Stomach (tissue), 9 donors: ENCODE data around the gene TOM1. TPM values are rescaled to one million over a fixed set of nuclear protein-coding genes. Genes with fewer than 3 reads are reported as not detected.

Experiments
- DNase-seq, 2 donors: peaks; one replicate each; pipeline versions ENCODE4 v3.0.0 to v3.0.0-alpha.2; 2013 to 2019
- H3K27ac ChIP-seq, 5 donors: fragments of 200-600 bp in 4 of 5; sonication (generic) in 4 of 5; one replicate each; pipeline ENCODE4 v1.5.1; 2013 to 2019; ENCODE audit warnings: mild to moderate bottlenecking in 1 of 5, moderate library complexity in 1 of 5
- H3K27me3 ChIP-seq, 3 donors: fragments of 200-600 bp; sonication (generic); one replicate each; pipeline ENCODE4 v1.5.1; 2017 to 2019; ENCODE audit warnings: mixed run types in 1 of 3
- H3K36me3 ChIP-seq, 4 donors: fragments of 200-600 bp; sonication (generic); 1 replicate in 3 of 4; 2 replicates in 1 of 4; pipeline ENCODE4 v1.5.1; 2016 to 2019
- H3K4me1 ChIP-seq, 4 donors: fragments of 200-600 bp; sonication (generic); one replicate each; pipeline ENCODE4 v1.5.1; 2016 to 2019
- H3K4me3 ChIP-seq, 4 donors: fragments of 200-600 bp; sonication (generic) in 3 of 4; one replicate each; pipeline ENCODE4 v1.5.1; 2016 to 2019; ENCODE audit warnings: mild to moderate bottlenecking in 1 of 4
- H3K9me3 ChIP-seq, 4 donors: fragments of 200-600 bp; sonication (generic); one replicate each; pipeline ENCODE4 v1.5.1; 2016 to 2019
- EP300 ChIP-seq: sonication (generic); formaldehyde crosslinking; IDR thresholded peaks from one replicate; pipeline ENCODE4 v1.6.1; 2017; ENCODE audit warnings: antibody characterized with exemption
- POLR2A ChIP-seq, 4 donors: fragments of 450-650 bp; IDR thresholded peaks; one replicate each; pipeline ENCODE4 v1.6.1; 2016; ENCODE audit warnings: antibody characterized with exemption in 4 of 4, control low read depth in 2 of 4, mild to moderate bottlenecking in 1 of 4, moderate library complexity in 1 of 4
- POLR2AphosphoS5 ChIP-seq, 3 donors: sonication (generic); formaldehyde crosslinking; IDR thresholded peaks; one replicate each; pipeline ENCODE4 v1.6.1; 2016; ENCODE audit warnings: antibody characterized with exemption in 3 of 3
- WGBS, 5 donors: extraction: QIAGEN DNeasy Blood & Tissue Kit in 3 of 5; methylation state at CpG; one replicate each; pipeline versions ENCODE4 v1.1.5 to v1.1.7; 2013 to 2018; 5-methylcytosine and 5-hydroxymethylcytosine counted together
- intact Hi-C: fragments of 100-400 bp; cut with DNase I; formaldehyde crosslinking; loops from one replicate; pipeline ENCODE4 v1.15.1; 2023; ENCODE audit warnings: low total_unique reads
- polyA plus RNA-seq, 3 donors: library from polyadenylated mRNA; stranded (reverse); fragments of 200-250 nt; gene quantifications; one replicate each; pipeline ENCODE4 v1.2.3, GENCODE V29; 2013
- total RNA-seq, 5 donors: library from RNA; depleted of rRNA; stranded (reverse); fragments of >200 nt; gene quantifications; one replicate each; pipeline versions ENCODE4 v1.1.0 to v1.2.3, GENCODE V29; 2014 to 2016
- TF ChIP-seq, protein P1 (sequence below), 7 experiments: fragments of 450-650 bp in 4 of 7; fragments of 200-600 bp in 3 of 7; sonication (generic) in 3 of 7; IDR thresholded peaks; one replicate each; pipeline ENCODE4 v1.5.1; 2016 to 2019; ENCODE audit warnings: antibody characterized with exemption in 7 of 7, control low read depth in 2 of 7, mild to moderate bottlenecking in 1 of 7
- donor health status: healthy with polysubstance abuse.
- donor health status: Bipolar disorder and iron deficiency.
- donor health status: healthy.

TOM1 gene
- total and polyA plus RNA-seq, 8 donors, result 17.3 to 150 (median 40.5) TPM

DNA sequence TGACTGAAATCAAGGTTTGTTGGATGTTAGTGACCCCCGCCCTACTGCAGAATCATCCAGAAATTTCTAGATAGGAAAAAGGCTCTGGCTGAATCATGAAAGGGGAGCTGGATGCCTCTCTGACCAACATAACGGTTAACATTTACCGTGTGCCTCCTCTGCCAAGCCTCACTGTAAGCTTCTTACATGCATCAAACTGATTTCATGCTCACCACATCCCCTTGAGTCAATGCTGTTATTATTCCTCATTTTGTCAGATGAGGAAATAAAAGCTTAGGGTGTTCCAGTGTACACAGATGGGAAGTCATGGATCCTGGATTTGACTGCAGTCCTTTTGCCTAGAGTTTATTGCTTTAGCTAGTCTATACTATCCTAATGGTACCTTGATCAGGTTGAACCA is 75.3 kb downstream of the TOM1 start:
- Histone ChIP-seq H3K4me1 (peaks cover 15 to 52% (median 34%) of the 10 kb centered on the region in 4 donors), H3K27me3 (no peaks in the 10 kb centered on the region), H3K4me3 (no peak overlapping the region), H3K36me3 (no peaks in the 10 kb centered on the region), H3K27ac (peak overlapping the region in 1 of 5 donors; percentile 25), H3K9me3 (no peaks in the 10 kb centered on the region)
- no peak for DNase-seq
- intact Hi-C loops, result no loop called here
- 71 to 93% (median 83%) methylated on average over 3 of the region's 3 CpGs for WGBS, 5 donors
- no peak for TF ChIP-seq EP300
- TF ChIP-seq, protein P1, sequence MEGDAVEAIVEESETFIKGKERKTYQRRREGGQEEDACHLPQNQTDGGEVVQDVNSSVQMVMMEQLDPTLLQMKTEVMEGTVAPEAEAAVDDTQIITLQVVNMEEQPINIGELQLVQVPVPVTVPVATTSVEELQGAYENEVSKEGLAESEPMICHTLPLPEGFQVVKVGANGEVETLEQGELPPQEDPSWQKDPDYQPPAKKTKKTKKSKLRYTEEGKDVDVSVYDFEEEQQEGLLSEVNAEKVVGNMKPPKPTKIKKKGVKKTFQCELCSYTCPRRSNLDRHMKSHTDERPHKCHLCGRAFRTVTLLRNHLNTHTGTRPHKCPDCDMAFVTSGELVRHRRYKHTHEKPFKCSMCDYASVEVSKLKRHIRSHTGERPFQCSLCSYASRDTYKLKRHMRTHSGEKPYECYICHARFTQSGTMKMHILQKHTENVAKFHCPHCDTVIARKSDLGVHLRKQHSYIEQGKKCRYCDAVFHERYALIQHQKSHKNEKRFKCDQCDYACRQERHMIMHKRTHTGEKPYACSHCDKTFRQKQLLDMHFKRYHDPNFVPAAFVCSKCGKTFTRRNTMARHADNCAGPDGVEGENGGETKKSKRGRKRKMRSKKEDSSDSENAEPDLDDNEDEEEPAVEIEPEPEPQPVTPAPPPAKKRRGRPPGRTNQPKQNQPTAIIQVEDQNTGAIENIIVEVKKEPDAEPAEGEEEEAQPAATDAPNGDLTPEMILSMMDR (IDR thresholded peaks at IDR 0.05), result no peak
- no peak for TF ChIP-seq POLR2A (IDR thresholded peaks at IDR 0.05)
- TF ChIP-seq POLR2AphosphoS5 (IDR thresholded peaks at IDR 0.05), result no peak

DNA sequence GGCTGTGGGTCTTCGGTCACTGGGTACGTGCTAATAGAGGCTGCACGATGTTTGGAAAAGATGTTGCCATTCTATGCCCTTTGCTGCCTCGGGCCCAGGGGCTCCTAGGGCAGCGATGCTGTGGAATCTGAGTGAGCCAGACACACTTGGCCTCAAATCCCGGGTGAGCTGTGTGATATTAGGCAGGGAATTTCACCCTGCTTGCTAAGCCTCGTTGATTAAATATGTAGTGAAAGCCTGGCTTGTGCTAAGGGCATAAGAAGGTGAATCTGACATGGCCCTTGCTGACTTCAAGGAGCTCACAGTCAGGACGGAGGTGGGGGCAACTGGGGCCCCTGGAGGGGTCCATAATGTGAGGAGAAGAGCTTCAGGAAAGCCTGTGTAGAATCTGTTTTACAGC is 75.8 kb downstream of the TOM1 start:
- no peaks in the 10 kb centered on the region for H3K27me3 ChIP-seq
- no peak for TF ChIP-seq POLR2A (IDR thresholded peaks at IDR 0.05)
- no peak for TF ChIP-seq EP300
- TF ChIP-seq, protein P1 (IDR thresholded peaks at IDR 0.05), result no peak
- no peak for TF ChIP-seq POLR2AphosphoS5 (IDR thresholded peaks at IDR 0.05)
- H3K9me3 ChIP-seq, result no peaks in the 10 kb centered on the region
- intact Hi-C loops, result no loop called here
- H3K27ac ChIP-seq, result peak overlapping the region in 1 of 5 donors; percentile 25
- H3K4me1 ChIP-seq, result peaks cover 15 to 57% (median 39%) of the 10 kb centered on the region in 4 donors
- no peaks in the 10 kb centered on the region for H3K36me3 ChIP-seq
- no peak for DNase-seq
- 79 to 85% (median 83%) methylated on average over 8 of the region's 8 CpGs for WGBS, 5 donors
- H3K4me3 ChIP-seq, result no peak overlapping the region

DNA sequence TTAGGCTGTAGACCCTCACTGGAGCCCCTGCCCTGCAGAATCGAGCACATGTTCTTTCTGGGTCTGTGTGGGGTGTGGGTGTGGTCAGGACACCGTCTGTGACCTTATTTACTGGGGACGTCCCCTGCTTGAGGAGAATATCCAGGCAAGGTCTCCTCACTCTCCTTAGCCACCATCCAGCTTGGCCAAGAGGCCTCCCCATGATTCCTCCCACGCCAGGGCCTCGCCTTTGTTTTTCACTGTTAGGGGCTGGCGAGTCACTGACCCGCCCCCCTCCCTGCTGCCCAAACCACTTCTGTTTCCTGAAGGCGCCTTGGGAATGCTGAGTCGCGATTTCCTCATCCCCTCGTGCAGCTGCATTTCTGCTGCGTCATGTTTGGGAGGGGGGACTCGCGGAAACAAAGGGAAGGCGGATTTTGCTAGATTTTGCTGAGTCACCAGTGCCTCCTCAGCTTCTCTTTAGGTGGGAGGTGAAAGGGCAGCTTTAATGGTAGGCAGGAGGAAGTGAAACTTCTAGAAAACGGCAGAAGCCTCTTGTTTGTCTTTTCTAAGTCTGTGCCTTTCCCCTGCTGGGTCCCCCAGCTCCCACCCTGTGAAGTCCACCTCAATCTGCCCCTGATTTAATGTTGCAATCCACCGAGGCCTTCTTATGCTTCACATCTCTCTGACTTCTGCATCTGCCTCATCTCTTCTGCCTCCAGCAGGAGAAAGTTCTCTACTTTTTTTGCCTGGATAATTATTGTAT is 77.2 kb downstream of the TOM1 start:
- no peak for TF ChIP-seq POLR2A (IDR thresholded peaks at IDR 0.05)
- TF ChIP-seq, protein P1 (IDR thresholded peaks at IDR 0.05), result no peak
- peak; percentile 9 for TF ChIP-seq EP300
- TF ChIP-seq POLR2AphosphoS5 (IDR thresholded peaks at IDR 0.05), result peak; percentile 81 to 95 (median 95)
- H3K27ac ChIP-seq, result peak overlapping the region; percentile 42 to 86 (median 82)
- no peaks in the 10 kb centered on the region for H3K36me3 ChIP-seq
- DNase-seq, result peak; percentile 91 to 98
- peak overlapping the region in 1 of 4 donors; percentile 3 for H3K4me3 ChIP-seq
- H3K9me3 ChIP-seq, result no peaks in the 10 kb centered on the region
- intact Hi-C loops, result no loop called here
- WGBS, 5 donors, result 6 to 9% (median 7%) methylated on average over 15 to 17 of the region's 17 CpGs
- no peaks in the 10 kb centered on the region for H3K27me3 ChIP-seq
- peaks cover 19 to 65% (median 49%) of the 10 kb centered on the region in 4 donors for H3K4me1 ChIP-seq

DNA sequence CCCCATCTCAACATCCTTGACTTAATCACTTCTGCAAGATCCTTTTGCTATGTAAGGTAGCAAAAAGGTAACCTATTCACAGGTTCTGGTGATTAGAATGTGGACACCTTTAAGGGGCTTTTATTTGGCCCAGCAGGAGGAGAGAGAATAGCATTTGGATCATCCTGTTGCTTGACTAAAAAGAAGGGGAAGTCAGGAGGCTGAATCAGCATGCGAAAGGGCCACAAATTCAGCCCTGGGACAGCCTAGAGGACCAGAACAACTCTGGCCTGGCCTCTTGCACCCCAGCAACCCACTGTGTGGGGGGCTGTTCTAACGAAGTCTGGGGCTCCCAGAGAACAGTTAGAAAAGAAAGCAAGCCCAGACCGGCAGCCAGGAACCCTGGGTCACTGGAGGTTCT is 78.0 kb downstream of the TOM1 start:
- TF ChIP-seq POLR2AphosphoS5 (IDR thresholded peaks at IDR 0.05) (no peak), EP300 (no peak), POLR2A (IDR thresholded peaks at IDR 0.05) (no peak)
- TF ChIP-seq, protein P1 (IDR thresholded peaks at IDR 0.05), result no peak
- Histone ChIP-seq H3K9me3 (no peaks in the 10 kb centered on the region), H3K4me1 (peaks cover 14 to 60% (median 43%) of the 10 kb centered on the region in 4 donors), H3K27ac (peak overlapping the region in 4 of 5 donors; percentile 72 to 86 (median 83)), H3K27me3 (no peaks in the 10 kb centered on the region), H3K36me3 (no peaks in the 10 kb centered on the region), H3K4me3 (no peak overlapping the region)
- WGBS, 5 donors, result 80 to 89% (median 87%) methylated on average over 3 of the region's 3 CpGs
- no peak for DNase-seq
- intact Hi-C loops, result no loop called here
